ENCODE results near the gene PIH1D1.

- TF ChIP-seq CTCF (IDR thresholded peaks at IDR 0.05), result no peak
- TF ChIP-seq POLR2AphosphoS5 (IDR thresholded peaks at IDR 0.05), result no peak
- TF ChIP-seq POLR2A (IDR thresholded peaks at IDR 0.05), result no peak
- TF ChIP-seq EP300 (IDR thresholded peaks at IDR 0.05), result no peak
These were observed 37.4 kb upstream of the PIH1D1 start for GRCh38 chr19:49488863-49489537.
